Measurements from ENCODE around the gene DDT.
A peak's percentile ranks its signal among the peaks of the same experiment; 100 is the strongest.
"Not testable (repeated sequence)": the region's sequence is repeated elsewhere in the genome, so short reads cannot be mapped to it uniquely, and the experiment has no call there.

DDT gene

GRCh38 chr22:23974345-23974744 is at the start of gene DDT:
DDT (minus strand) TSS chr22:23974441; CDS start chr22:23974414, 27 bp downstream.
- DNase-seq = not testable (repeated sequence)

GRCh38 chr22:24023204-24023789 is 49.1 kb upstream of the DDT start:
- DNase-seq = no peak

GRCh38 chr22:24021304-24021703 is 47.1 kb upstream of the DDT start:
- DNase-seq = no peak

- DNase-seq = no peak
Measured at GRCh38 chr22:24016156-24016555, 41.9 kb upstream of the DDT start.

- DNase-seq = no peak
Measured at GRCh38 chr22:24011735-24012068, 37.5 kb upstream of the DDT start.

- DNase-seq = no peak
Measured at GRCh38 chr22:24010018-24010391, 35.8 kb upstream of the DDT start.

GRCh38 chr22:24009227-24010017 is 35.2 kb upstream of the DDT start:
- no peak for DNase-seq

GRCh38 chr22:24008381-24009226 is 34.4 kb upstream of the DDT start:
- no peak for DNase-seq

- no peak for DNase-seq
Measured at GRCh38 chr22:24008022-24008283, 33.7 kb upstream of the DDT start.

GRCh38 chr22:24007253-24008021 is 33.2 kb upstream of the DDT start:
- DNase-seq = no peak

GRCh38 chr22:24006914-24007214 is 32.6 kb upstream of the DDT start:
- DNase-seq = no peak

GRCh38 chr22:24006207-24006913 is 32.1 kb upstream of the DDT start:
- DNase-seq = no peak

GRCh38 chr22:24005201-24005600 is 31.0 kb upstream of the DDT start, which contains the start of gene GSTT4:
GSTT4 (minus strand) TSS chr22:24005453; CDS start chr22:24005356, 97 bp downstream.
- DNase-seq = no peak

- no peak for DNase-seq
Measured at GRCh38 chr22:24003887-24004286, 29.6 kb upstream of the DDT start.

GRCh38 chr22:24002851-24003250 is 28.6 kb upstream of the DDT start:
- no peak for DNase-seq

GRCh38 chr22:24002272-24002671 is 28.0 kb upstream of the DDT start:
- no peak for DNase-seq

GRCh38 chr22:24001314-24001713 is 27.1 kb upstream of the DDT start:
- no peak for DNase-seq

- not testable (repeated sequence) for DNase-seq
Measured at GRCh38 chr22:23999779-24000178, 25.5 kb upstream of the DDT start.

- DNase-seq = no peak
Measured at GRCh38 chr22:23997092-23997491, 22.9 kb upstream of the DDT start.

- not testable (repeated sequence) for DNase-seq
Measured at GRCh38 chr22:23993581-23994177, 19.4 kb upstream of the DDT start.

- not testable (repeated sequence) for DNase-seq
Measured at GRCh38 chr22:23993080-23993479, 18.8 kb upstream of the DDT start.

GRCh38 chr22:23989583-23990244 is 15.5 kb upstream of the DDT start:
- peak; percentile 47 for DNase-seq

All from suppressor macrophage treated with lipopolysaccharide for 4 hours (primary cell).